ENCODE measurements around the gene NLE1.

DNA sequence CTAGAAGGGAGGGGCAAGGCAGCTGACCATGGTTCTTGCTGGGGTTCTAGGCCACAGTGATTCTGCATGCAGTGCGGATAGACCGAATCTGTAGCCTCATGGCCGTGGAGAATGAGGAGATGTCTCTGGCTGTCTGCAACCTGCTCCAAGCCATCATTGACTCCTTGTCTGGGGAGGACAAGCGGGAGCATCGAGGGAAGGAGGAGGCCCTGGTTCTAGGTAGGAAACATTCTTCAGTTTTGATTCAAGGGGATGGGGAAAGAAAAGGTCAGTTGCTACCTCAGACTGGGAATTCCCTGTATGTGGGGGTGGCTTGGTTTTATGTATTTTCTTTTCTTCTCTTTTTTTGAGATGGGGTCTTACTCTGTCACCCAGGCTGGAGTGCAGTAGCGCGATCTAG is 13.1 kb upstream of the NLE1 start:
- TF ChIP-seq, protein P1, sequence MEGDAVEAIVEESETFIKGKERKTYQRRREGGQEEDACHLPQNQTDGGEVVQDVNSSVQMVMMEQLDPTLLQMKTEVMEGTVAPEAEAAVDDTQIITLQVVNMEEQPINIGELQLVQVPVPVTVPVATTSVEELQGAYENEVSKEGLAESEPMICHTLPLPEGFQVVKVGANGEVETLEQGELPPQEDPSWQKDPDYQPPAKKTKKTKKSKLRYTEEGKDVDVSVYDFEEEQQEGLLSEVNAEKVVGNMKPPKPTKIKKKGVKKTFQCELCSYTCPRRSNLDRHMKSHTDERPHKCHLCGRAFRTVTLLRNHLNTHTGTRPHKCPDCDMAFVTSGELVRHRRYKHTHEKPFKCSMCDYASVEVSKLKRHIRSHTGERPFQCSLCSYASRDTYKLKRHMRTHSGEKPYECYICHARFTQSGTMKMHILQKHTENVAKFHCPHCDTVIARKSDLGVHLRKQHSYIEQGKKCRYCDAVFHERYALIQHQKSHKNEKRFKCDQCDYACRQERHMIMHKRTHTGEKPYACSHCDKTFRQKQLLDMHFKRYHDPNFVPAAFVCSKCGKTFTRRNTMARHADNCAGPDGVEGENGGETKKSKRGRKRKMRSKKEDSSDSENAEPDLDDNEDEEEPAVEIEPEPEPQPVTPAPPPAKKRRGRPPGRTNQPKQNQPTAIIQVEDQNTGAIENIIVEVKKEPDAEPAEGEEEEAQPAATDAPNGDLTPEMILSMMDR (IDR thresholded peaks at IDR 0.05), result no peak
- TF ChIP-seq POLR2A (IDR thresholded peaks at IDR 0.05; ENCODE audit: low read depth), result no peak

All from esophagus muscularis mucosa (tissue), 3 donors.